Panc1 (cell line): ENCODE data around the gene CFAP157. TPM values are rescaled to one million over a fixed set of nuclear protein-coding genes. Genes with fewer than 3 reads are reported as not detected.

Experiments used
- ATAC-seq: fragments of 200-7000 bp; cut with Tn5 transposase; 2 replicates; pipeline ENCODE4 v1.9.1; 2020; ENCODE audit warnings: mild to moderate bottlenecking, moderate library complexity
- BruUV-seq: library from RNA; stranded (reverse); fragments of 400-500 nt; replicated peaks from 2 replicates; lab custom pipeline; 2021; lab: Mats Ljungman, UMichigan
- CTCF ChIA-PET: fragments of 300-600 bp; sonication (Branson Sonifier 250); formaldehyde crosslinking; loops from one replicate; lab custom pipeline; 2022; ENCODE audit warnings: antibody characterized with exemption; lab: Charles Lee
- POLR2A ChIA-PET: fragments of 300-600 bp; sonication (Branson Sonifier 250); formaldehyde crosslinking; loops from one replicate; lab custom pipeline; 2022; ENCODE audit warnings: antibody characterized with exemption; lab: Charles Lee
- DNase-seq: peaks from one replicate; pipeline ENCODE4 v3.0.0-alpha.2; 2010; ENCODE audit warnings: low read depth, low spot score
- H3K27ac ChIP-seq: 2 replicates; pipeline ENCODE4 v1.5.1; 2011; ENCODE audit warnings: mild to moderate bottlenecking, low read length, inconsistent platforms
- H3K27me3 ChIP-seq: fragments of 200-500 bp; sonication (Bioruptor generic); 2 replicates; pipeline ENCODE4 v1.6.0; 2014; ENCODE audit warnings: low read length, inconsistent platforms; ENCODE audit not compliant: control insufficient read depth, insufficient read depth
- H3K36me3 ChIP-seq: fragments of 200-500 bp; sonication (Bioruptor generic); 2 replicates; pipeline ENCODE4 v1.5.1; 2014; ENCODE audit warnings: inconsistent platforms, mild to moderate bottlenecking, low read length, moderate library complexity; ENCODE audit not compliant: control insufficient read depth, insufficient read depth
- H3K4me1 ChIP-seq: 2 replicates; pipeline ENCODE4 v1.5.1; 2011; ENCODE audit warnings: inconsistent platforms, mild to moderate bottlenecking, low read length, moderate library complexity; ENCODE audit not compliant: control insufficient read depth, insufficient read depth
- H3K4me3 ChIP-seq, 2 experiments: 2 replicates each; pipeline ENCODE4 v1.5.1; 2011 to 2012; ENCODE audit warnings: low read depth in 2 of 2, low read length in 2 of 2, mild to moderate bottlenecking in 2 of 2, inconsistent platforms in 1 of 2, moderate library complexity in 1 of 2
- H3K9me3 ChIP-seq: fragments of 200-500 bp; sonication (Bioruptor generic); 2 replicates; pipeline ENCODE4 v1.5.1; 2014; ENCODE audit warnings: low read depth, mild to moderate bottlenecking, inconsistent platforms, low read length, moderate library complexity; ENCODE audit not compliant: control insufficient read depth, insufficient read depth
- POLR2AphosphoS5 ChIP-seq: IDR thresholded peaks from 2 replicates; pipeline ENCODE4 v1.6.1; 2012; ENCODE audit warnings: mild to moderate bottlenecking, low read depth, low read length, moderate library complexity
- SIN3A ChIP-seq: IDR thresholded peaks from 2 replicates; pipeline ENCODE4 v1.6.1; 2012; ENCODE audit warnings: low read depth, mild to moderate bottlenecking, low read length, moderate library complexity, borderline replicate concordance; ENCODE audit not compliant: insufficient read depth
- TCF7L2 ChIP-seq: IDR thresholded peaks from 2 replicates; pipeline ENCODE4 v1.6.1; 2011; ENCODE audit warnings: mild to moderate bottlenecking, low read depth, low read length, inconsistent platforms
- in situ Hi-C: cut with HindIII; loops from 2 replicates; pipeline ENCODE4 v1.10.0; 2016; ENCODE audit warnings: low sequenced_read_pairs, low pct_unique_long_range_greater_than_20kb
- intact Hi-C: fragments of 100-400 bp; cut with micrococcal nuclease; formaldehyde crosslinking; loops from one replicate; pipeline ENCODE4 v1.10.0; 2022; ENCODE audit not compliant: unreplicated experiment
- total RNA-seq: library from RNA; stranded (reverse); gene quantifications from one replicate; pipeline ENCODE4 v1.2.1, GENCODE V29; 2021; ENCODE audit not compliant: unreplicated experiment
- TF ChIP-seq, protein P1 (sequence below), 2 experiments: IDR thresholded peaks; 2 replicates each; pipeline ENCODE4 v1.6.1; 2011 to 2012; ENCODE audit warnings: low read depth in 2 of 2, control low read depth in 1 of 2, low read length in 1 of 2, mild to moderate bottlenecking in 1 of 2, moderate library complexity in 1 of 2; ENCODE audit not compliant: insufficient read depth in 1 of 2
- TF ChIP-seq, protein P2 (sequence below): fragments of 450-650 bp; IDR thresholded peaks from 2 replicates; pipeline ENCODE4 v1.5.1; 2017; ENCODE audit warnings: mild to moderate bottlenecking

Gene CFAP157
- total RNA-seq, 1 experiment from 2014 or later: not detected

DNA sequence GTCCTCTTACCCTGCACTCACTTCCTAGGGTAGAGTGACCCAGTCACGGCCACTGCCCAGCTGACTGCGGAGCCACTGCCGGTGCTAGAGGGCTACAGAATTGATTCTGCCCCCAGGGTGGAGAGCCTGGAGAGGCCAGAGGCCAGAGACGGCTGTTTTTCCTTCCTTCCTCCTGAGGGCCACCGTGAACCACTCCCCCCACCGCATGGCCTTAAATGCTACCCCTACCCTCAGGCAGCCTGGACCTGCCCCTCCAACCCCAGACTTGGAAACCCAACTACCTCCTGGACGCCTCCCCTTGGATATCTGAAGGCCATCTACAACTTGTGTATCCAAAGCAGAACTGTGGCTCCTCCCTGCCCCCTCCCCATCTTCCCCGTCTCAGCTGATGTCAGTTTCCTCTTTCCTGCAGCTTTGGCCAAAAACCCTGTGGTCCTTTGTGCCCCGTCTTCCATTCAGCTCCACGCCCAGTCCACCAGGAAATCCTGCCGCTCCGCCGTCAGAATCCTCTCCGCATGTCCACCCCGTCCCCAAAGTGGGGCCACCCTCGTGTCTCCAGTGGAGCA, 55.4 kb downstream of the CFAP157 start:
- intact Hi-C loops (no loop called here), in situ Hi-C loops (no loop called here)
- TF ChIP-seq POLR2AphosphoS5 (no peak), SIN3A (no peak), TCF7L2 (no peak)
- TF ChIP-seq, protein P1, sequence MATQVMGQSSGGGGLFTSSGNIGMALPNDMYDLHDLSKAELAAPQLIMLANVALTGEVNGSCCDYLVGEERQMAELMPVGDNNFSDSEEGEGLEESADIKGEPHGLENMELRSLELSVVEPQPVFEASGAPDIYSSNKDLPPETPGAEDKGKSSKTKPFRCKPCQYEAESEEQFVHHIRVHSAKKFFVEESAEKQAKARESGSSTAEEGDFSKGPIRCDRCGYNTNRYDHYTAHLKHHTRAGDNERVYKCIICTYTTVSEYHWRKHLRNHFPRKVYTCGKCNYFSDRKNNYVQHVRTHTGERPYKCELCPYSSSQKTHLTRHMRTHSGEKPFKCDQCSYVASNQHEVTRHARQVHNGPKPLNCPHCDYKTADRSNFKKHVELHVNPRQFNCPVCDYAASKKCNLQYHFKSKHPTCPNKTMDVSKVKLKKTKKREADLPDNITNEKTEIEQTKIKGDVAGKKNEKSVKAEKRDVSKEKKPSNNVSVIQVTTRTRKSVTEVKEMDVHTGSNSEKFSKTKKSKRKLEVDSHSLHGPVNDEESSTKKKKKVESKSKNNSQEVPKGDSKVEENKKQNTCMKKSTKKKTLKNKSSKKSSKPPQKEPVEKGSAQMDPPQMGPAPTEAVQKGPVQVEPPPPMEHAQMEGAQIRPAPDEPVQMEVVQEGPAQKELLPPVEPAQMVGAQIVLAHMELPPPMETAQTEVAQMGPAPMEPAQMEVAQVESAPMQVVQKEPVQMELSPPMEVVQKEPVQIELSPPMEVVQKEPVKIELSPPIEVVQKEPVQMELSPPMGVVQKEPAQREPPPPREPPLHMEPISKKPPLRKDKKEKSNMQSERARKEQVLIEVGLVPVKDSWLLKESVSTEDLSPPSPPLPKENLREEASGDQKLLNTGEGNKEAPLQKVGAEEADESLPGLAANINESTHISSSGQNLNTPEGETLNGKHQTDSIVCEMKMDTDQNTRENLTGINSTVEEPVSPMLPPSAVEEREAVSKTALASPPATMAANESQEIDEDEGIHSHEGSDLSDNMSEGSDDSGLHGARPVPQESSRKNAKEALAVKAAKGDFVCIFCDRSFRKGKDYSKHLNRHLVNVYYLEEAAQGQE (IDR thresholded peaks at IDR 0.05; ENCODE audit: insufficient read depth in 1 of 2, low read depth in 2 of 2, low read length in 1 of 2): no peak
- TF ChIP-seq, protein P2, sequence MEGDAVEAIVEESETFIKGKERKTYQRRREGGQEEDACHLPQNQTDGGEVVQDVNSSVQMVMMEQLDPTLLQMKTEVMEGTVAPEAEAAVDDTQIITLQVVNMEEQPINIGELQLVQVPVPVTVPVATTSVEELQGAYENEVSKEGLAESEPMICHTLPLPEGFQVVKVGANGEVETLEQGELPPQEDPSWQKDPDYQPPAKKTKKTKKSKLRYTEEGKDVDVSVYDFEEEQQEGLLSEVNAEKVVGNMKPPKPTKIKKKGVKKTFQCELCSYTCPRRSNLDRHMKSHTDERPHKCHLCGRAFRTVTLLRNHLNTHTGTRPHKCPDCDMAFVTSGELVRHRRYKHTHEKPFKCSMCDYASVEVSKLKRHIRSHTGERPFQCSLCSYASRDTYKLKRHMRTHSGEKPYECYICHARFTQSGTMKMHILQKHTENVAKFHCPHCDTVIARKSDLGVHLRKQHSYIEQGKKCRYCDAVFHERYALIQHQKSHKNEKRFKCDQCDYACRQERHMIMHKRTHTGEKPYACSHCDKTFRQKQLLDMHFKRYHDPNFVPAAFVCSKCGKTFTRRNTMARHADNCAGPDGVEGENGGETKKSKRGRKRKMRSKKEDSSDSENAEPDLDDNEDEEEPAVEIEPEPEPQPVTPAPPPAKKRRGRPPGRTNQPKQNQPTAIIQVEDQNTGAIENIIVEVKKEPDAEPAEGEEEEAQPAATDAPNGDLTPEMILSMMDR: no peak
- CTCF ChIA-PET: no interaction called here
- no peaks in the 10 kb centered on the region for H3K9me3 ChIP-seq
- no peaks in the 10 kb centered on the region for H3K4me1 ChIP-seq
- H3K36me3 ChIP-seq: no peaks in the 10 kb centered on the region
- POLR2A ChIA-PET: interaction anchor here (0.6 kb wide), 1 partner anchor 108 kb away, joined by 14 read pairs; no protein-coding TSS in a partner anchor
- DNase-seq: no peak
- no peak overlapping the region for H3K27ac ChIP-seq
- no peak for ATAC-seq
- no TSS peak for BruUV-seq
- H3K4me3 ChIP-seq: no peak overlapping the region
- H3K27me3 ChIP-seq: no peaks in the 10 kb centered on the region

DNA sequence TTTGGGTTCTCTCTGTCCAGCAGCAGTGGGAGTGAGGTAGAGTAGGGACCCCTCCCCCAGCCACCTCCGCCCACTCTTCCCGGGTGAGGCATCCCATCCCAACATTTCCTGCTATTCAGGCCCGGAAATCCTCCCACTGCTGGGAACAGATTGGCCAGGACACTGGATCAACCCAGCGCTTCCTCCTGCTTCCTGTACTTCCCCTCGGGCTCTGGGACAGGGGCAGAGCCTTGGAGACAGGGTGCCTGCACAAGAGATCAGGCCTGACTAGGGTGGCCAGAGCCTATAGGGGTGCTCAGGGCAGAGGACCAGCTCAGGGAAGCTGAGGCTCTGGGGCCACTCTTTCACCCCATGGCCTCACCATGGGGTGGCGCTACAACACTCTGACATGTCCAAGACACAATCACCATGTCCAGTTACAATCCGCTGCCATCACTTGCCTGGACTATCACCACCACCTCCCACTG, 57.2 kb downstream of the CFAP157 start:
- H3K9me3 ChIP-seq: no peaks in the 10 kb centered on the region
- no peak overlapping the region for H3K4me3 ChIP-seq
- intact Hi-C loops: no loop called here
- H3K27me3 ChIP-seq: no peaks in the 10 kb centered on the region
- no peak overlapping the region for H3K27ac ChIP-seq
- ChIA-PET CTCF (interaction anchor here (0.7 kb wide), 1 partner anchor 29 kb away, joined by 3 read pairs; no protein-coding TSS in a partner anchor), POLR2A (no interaction called here)
- DNase-seq (no peak), ATAC-seq (peak; percentile 73)
- BruUV-seq: no TSS peak
- H3K4me1 ChIP-seq: no peaks in the 10 kb centered on the region
- H3K36me3 ChIP-seq: no peaks in the 10 kb centered on the region
- no peak for TF ChIP-seq POLR2AphosphoS5
- TF ChIP-seq TCF7L2: no peak
- TF ChIP-seq SIN3A: no peak
- TF ChIP-seq, protein P1 (IDR thresholded peaks at IDR 0.05; ENCODE audit: insufficient read depth in 1 of 2, low read depth in 2 of 2, low read length in 1 of 2): no peak
- TF ChIP-seq, protein P2: no peak; the same call in 1 of the 2 replicates
- in situ Hi-C loops: no loop called here
